ENCODE measurements around the gene NKX1-1. TPM values are rescaled to one million over a fixed set of nuclear protein-coding genes. Genes with fewer than 3 reads are reported as not detected.

NKX1-1 gene
- total and polyA plus RNA-seq, 2 of the 8 experiments (the other 6 are each of a cell fraction or from before 2014, with no cell fraction given) = not detected

DNA sequence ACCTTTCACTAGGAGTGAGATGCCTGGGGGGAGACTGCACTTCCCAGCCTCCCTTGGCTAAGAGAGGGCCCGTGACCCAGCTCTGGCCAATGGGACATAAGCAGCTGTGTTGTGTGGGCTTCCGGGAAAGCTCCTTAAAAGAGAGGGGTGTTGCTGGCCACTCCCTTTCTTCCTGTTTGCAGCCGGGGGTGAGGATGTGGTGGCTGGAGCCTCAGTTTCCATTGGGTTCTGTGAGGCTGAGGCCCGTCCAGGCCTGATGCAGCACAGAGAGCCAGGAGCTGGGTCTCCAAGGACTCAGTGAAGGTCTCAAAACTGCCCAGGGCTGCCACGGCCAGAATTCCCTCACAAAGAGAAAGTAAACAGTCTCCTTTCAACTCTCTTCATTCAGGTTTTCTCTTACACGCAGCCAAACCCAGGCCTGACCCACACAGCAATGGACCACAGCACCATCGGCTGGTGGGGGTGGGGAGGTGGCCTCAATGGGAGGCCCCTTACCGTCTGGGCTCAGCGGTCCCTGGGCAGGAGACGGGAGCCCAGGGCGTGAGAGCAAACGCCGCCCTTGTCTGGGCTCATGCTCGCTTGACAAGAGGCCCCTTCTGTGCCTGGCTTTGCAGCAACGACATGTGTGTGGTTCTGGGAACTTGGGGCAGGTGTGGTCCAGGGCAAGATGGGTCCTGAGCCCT is 6.6 kb downstream of the NKX1-1 start (continued):
- TF ChIP-seq KDM4A (IDR thresholded peaks at IDR 0.05; ENCODE audit: low read depth, low read length, severe bottlenecking) (no peak), POLR2A (IDR thresholded peaks at IDR 0.05; ENCODE audit: control extremely low read depth in 1 of 2, low read depth in 2 of 2, low read length in 2 of 2) (no peak)

Data from H1 (cell line).